Measurements from ENCODE around the gene TAS2R40.

GRCh38 chr7:143242306-143242705 is 20.5 kb downstream of the TAS2R40 start:
- no peak for TF ChIP-seq CTCF (IDR thresholded peaks at IDR 0.05)
- no peak for TF ChIP-seq ELF1 (IDR thresholded peaks at IDR 0.05)
- no peak for TF ChIP-seq EP300 (IDR thresholded peaks at IDR 0.05; ENCODE audit: borderline replicate concordance in 1 of 2, low read depth in 1 of 2, low read length in 1 of 2)
- TF ChIP-seq YY1 (IDR thresholded peaks at IDR 0.05; ENCODE audit: low read depth) = no peak
- TF ChIP-seq FOXM1 (IDR thresholded peaks at IDR 0.05; ENCODE audit: low read depth) = no peak

Measured in SK-N-SH (cell line).